ENCODE data around the gene SMC6. TPM values are rescaled to one million over a fixed set of nuclear protein-coding genes. Genes with fewer than 3 reads are reported as not detected.

SMC6 gene
- total and polyA plus RNA-seq, 4 donors = 6.9 to 34.8 (median 10.6) TPM

DNA sequence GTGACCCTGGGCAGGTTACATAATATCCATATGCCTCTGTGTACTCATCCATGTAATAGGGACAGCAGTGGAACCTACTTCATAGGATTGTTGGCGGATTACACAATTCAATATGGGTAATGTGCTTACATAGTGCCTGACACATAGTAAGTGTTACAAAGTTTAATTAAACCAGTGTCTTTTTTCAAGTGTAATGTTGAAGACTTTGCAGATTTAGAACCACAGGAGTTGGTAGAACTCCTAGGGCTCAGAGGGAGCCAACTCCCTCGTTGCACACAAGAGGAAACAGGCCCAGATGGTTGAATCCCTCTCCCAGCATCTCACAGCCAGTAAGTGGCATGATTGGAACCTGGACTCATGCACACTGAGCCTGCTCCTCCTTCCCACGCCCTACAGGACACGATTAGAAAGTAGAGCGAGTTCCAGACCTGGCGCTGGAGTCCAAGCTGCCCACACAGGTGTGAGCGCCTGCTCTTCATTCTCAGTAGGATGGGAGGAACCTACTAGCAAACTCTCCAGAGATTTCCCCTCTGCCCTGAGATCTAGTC lies 115.3 kb downstream of the SMC6 start:
- Histone ChIP-seq H3K4me3 (no peak overlapping the region), H3K27me3 (ENCODE audit: control insufficient read depth in 3 of 3, insufficient read depth in 3 of 3, low read length in 2 of 3) (no peaks in the 10 kb centered on the region), H3K9me3 (ENCODE audit: control insufficient read depth in 4 of 4, insufficient read depth in 3 of 4, low read length in 3 of 4) (no peaks in the 10 kb centered on the region), H3K4me1 (ENCODE audit: control insufficient read depth in 5 of 5, insufficient read depth in 5 of 5, low read length in 5 of 5) (no peaks in the 10 kb centered on the region), H3K27ac (ENCODE audit: low read depth in 1 of 2, low read length in 1 of 2) (no peak overlapping the region), H3K9ac (ENCODE audit: insufficient read depth in 1 of 2, low read length in 2 of 2) (no peak overlapping the region), H3K36me3 (ENCODE audit: control insufficient read depth in 4 of 4, insufficient read depth in 4 of 4, low read length in 4 of 4) (no peaks in the 10 kb centered on the region)
- no peak for ATAC-seq (ENCODE audit: insufficient read depth, low FRiP score)
- WGBS, 2 donors = 89 to 94% methylated on average over 7 of the region's 7 CpGs
- DNase-seq = no peak
- TF ChIP-seq, protein P1, sequence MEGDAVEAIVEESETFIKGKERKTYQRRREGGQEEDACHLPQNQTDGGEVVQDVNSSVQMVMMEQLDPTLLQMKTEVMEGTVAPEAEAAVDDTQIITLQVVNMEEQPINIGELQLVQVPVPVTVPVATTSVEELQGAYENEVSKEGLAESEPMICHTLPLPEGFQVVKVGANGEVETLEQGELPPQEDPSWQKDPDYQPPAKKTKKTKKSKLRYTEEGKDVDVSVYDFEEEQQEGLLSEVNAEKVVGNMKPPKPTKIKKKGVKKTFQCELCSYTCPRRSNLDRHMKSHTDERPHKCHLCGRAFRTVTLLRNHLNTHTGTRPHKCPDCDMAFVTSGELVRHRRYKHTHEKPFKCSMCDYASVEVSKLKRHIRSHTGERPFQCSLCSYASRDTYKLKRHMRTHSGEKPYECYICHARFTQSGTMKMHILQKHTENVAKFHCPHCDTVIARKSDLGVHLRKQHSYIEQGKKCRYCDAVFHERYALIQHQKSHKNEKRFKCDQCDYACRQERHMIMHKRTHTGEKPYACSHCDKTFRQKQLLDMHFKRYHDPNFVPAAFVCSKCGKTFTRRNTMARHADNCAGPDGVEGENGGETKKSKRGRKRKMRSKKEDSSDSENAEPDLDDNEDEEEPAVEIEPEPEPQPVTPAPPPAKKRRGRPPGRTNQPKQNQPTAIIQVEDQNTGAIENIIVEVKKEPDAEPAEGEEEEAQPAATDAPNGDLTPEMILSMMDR (IDR thresholded peaks at IDR 0.05; ENCODE audit: control extremely low read depth, extremely low read depth) = no peak

DNA sequence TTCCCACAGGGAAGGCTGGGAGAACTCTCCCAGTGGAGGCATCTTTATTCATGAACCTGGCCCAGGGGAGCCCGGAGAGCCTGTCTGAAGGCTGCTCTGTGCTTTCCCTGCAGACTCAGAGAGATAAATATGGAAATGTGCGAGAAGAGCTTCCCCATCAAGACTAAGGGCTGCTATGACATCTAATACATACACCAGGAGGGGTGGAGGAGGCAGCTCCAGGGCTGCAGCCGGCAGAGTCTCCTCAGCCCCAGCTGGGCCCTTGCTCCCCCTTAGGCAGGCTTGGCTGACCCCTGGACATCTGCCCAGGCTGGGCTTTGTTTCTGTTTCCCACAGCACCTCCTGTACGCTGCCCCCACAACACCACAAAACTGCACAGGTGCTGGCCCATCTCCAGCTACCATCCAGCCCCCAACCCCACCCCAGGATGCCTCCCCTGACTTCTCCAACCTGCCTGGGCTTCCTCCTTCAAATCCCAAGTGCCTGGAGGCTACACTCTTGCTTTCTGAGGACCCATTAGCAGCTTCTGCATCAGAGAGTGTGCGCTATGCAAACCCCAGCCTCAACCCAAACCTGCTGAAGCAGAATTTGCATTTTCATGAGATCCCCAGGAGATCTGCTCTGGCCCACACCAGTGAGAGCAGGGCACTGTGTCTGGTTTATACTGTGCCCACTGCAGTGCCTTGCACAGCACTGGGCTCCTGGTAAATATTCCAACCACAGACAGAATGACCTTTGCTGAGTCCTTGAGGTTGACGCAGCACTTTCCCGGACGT lies 116.3 kb downstream of the SMC6 start:
- Histone ChIP-seq H3K4me3 (no peak overlapping the region), H3K9ac (ENCODE audit: insufficient read depth in 1 of 2, low read length in 2 of 2) (no peak overlapping the region), H3K27me3 (ENCODE audit: control insufficient read depth in 3 of 3, insufficient read depth in 3 of 3, low read length in 2 of 3) (no peaks in the 10 kb centered on the region), H3K36me3 (ENCODE audit: control insufficient read depth in 4 of 4, insufficient read depth in 4 of 4, low read length in 4 of 4) (no peaks in the 10 kb centered on the region), H3K27ac (ENCODE audit: low read depth in 1 of 2, low read length in 1 of 2) (no peak overlapping the region), H3K9me3 (ENCODE audit: control insufficient read depth in 4 of 4, insufficient read depth in 3 of 4, low read length in 3 of 4) (no peaks in the 10 kb centered on the region), H3K4me1 (ENCODE audit: control insufficient read depth in 5 of 5, insufficient read depth in 5 of 5, low read length in 5 of 5) (no peaks in the 10 kb centered on the region)
- DNase-seq (no peak), ATAC-seq (ENCODE audit: insufficient read depth, low FRiP score) (no peak)
- TF ChIP-seq, protein P1 (IDR thresholded peaks at IDR 0.05; ENCODE audit: control extremely low read depth, extremely low read depth) = no peak
- WGBS, 2 donors = 82 to 84% methylated on average over 8 of the region's 8 CpGs

DNA sequence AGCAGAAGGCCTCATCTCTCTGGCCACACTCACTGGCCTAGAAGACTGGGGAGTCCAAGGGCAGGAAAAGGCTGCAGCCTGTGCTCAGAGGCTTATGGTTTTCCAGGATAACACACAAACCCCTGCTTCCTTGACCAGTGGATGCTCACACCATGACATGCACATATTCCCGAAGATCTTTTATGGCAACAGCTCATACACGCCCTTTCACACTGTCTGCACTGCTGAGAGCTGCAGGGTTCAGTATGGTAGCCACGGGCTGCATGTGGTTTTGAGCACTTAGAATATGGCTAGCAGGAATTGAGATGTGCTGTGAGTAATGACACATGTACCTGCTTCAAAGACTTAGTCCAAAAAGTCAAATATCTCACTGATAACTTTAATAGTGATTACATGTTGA lies 117.4 kb downstream of the SMC6 start:
- H3K36me3 ChIP-seq (ENCODE audit: control insufficient read depth in 4 of 4, insufficient read depth in 4 of 4, low read length in 4 of 4) = no peaks in the 10 kb centered on the region
- no peak overlapping the region for H3K4me3 ChIP-seq
- no peaks in the 10 kb centered on the region for H3K4me1 ChIP-seq (ENCODE audit: control insufficient read depth in 5 of 5, insufficient read depth in 5 of 5, low read length in 5 of 5)
- H3K9ac ChIP-seq (ENCODE audit: insufficient read depth in 1 of 2, low read length in 2 of 2) = no peak overlapping the region
- DNase-seq (no peak), ATAC-seq (ENCODE audit: insufficient read depth, low FRiP score) (no peak)
- TF ChIP-seq, protein P1 (IDR thresholded peaks at IDR 0.05; ENCODE audit: control extremely low read depth, extremely low read depth) = no peak
- H3K9me3 ChIP-seq (ENCODE audit: control insufficient read depth in 4 of 4, insufficient read depth in 3 of 4, low read length in 3 of 4) = no peaks in the 10 kb centered on the region
- H3K27me3 ChIP-seq (ENCODE audit: control insufficient read depth in 3 of 3, insufficient read depth in 3 of 3, low read length in 2 of 3) = no peaks in the 10 kb centered on the region
- no peak overlapping the region for H3K27ac ChIP-seq (ENCODE audit: low read depth in 1 of 2, low read length in 1 of 2)
- 92 to 97% methylated on average over 3 of the region's 3 CpGs for WGBS, 2 donors
